ENCODE measurements around the gene PARD3B.

The PARD3B gene

DNA sequence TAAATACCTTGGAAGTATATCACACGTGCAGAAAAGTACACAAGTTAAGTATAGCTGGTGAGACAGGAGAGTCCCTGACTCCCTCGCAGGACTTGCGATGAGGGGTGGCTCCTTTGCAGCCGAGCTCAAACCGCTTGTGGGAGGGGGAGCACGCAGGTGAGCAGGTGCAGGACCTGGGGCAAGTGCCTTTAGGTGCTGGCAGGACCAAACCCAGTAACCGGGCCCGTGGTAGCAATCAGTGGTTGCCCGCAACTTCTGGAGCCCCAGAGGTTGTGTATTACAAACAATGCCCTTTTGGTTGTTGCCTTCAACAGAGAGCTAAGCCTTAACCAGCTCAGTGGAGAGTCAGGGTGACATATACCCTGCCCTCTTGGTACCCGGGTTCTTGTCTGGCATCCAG is 132.8 kb downstream of the PARD3B start:
- TF ChIP-seq, protein P1, sequence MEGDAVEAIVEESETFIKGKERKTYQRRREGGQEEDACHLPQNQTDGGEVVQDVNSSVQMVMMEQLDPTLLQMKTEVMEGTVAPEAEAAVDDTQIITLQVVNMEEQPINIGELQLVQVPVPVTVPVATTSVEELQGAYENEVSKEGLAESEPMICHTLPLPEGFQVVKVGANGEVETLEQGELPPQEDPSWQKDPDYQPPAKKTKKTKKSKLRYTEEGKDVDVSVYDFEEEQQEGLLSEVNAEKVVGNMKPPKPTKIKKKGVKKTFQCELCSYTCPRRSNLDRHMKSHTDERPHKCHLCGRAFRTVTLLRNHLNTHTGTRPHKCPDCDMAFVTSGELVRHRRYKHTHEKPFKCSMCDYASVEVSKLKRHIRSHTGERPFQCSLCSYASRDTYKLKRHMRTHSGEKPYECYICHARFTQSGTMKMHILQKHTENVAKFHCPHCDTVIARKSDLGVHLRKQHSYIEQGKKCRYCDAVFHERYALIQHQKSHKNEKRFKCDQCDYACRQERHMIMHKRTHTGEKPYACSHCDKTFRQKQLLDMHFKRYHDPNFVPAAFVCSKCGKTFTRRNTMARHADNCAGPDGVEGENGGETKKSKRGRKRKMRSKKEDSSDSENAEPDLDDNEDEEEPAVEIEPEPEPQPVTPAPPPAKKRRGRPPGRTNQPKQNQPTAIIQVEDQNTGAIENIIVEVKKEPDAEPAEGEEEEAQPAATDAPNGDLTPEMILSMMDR (IDR thresholded peaks at IDR 0.05; ENCODE audit: extremely low read depth, missing control alignments), result no peak

DNA sequence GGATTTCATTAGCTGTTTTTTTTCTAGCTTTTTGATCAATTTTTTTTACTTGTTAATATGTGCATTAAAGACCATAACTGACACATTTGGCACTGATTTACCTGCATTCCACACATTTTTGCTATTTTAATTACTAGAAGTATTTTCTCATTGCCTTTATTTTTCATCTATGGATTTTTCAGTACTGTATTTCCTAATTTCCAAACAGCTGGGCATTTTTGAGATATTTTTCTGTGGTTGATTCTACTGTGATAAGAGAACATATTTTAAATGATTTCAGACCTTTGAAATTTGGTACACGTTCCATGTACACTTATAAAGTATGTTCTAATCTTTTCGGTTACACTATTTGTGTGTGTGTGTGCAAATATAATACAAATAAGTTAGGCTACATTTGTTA is 135.3 kb downstream of the PARD3B start:
- no peak for DNase-seq (ENCODE audit: low spot score)
- TF ChIP-seq, protein P1 (IDR thresholded peaks at IDR 0.05; ENCODE audit: extremely low read depth, missing control alignments), result no peak

More for the DNA sequence above, 132.8 kb downstream of the PARD3B start:
- DNase-seq (ENCODE audit: low spot score), result no peak

GRCh38 chr2:204681412-204681811 is 136.1 kb downstream of the PARD3B start:
- no peak for DNase-seq (ENCODE audit: low spot score)
- TF ChIP-seq, protein P1 (IDR thresholded peaks at IDR 0.05; ENCODE audit: extremely low read depth, missing control alignments), result no peak

- TF ChIP-seq, protein P1 (IDR thresholded peaks at IDR 0.05; ENCODE audit: extremely low read depth, missing control alignments), result no peak
- DNase-seq (ENCODE audit: low spot score), result no peak
Observed at GRCh38 chr2:204683384-204683783, 138.1 kb downstream of the PARD3B start.

GRCh38 chr2:204686406-204686805 is 141.1 kb downstream of the PARD3B start:
- no peak for DNase-seq (ENCODE audit: low spot score)
- TF ChIP-seq, protein P1 (IDR thresholded peaks at IDR 0.05; ENCODE audit: extremely low read depth, missing control alignments), result no peak

- no peak for DNase-seq (ENCODE audit: low spot score)
- TF ChIP-seq, protein P1 (IDR thresholded peaks at IDR 0.05; ENCODE audit: extremely low read depth, missing control alignments), result no peak
Observed at GRCh38 chr2:204687776-204688175, 142.5 kb downstream of the PARD3B start.

GRCh38 chr2:204691911-204692510 is 146.7 kb downstream of the PARD3B start:
- peak; percentile 10 for DNase-seq (ENCODE audit: low spot score)

More at GRCh38 chr2:204691911-204692510, 146.7 kb downstream of the PARD3B start:
- TF ChIP-seq, protein P1 (IDR thresholded peaks at IDR 0.05; ENCODE audit: extremely low read depth, missing control alignments), result peak; percentile 44
